ACC112 (cell line): ENCODE data around the gene HES3.

Experiments used
- H2AFZ ChIP-seq: fragments of 200-600 bp; sonication (generic); one replicate; pipeline ENCODE4 v1.6.0; 2017; ENCODE audit warnings: antibody characterized with exemption, low read length; ENCODE audit not compliant: unreplicated experiment
- H3K27ac ChIP-seq: fragments of 200-600 bp; sonication (generic); 2 replicates; pipeline ENCODE4 v1.5.1; 2014; ENCODE audit warnings: low read depth, mild to moderate bottlenecking, antibody characterized with exemption, low read length, moderate library complexity
- H3K27me3 ChIP-seq: fragments of 200-600 bp; sonication (generic); 2 replicates; pipeline ENCODE4 v1.6.1; 2014; ENCODE audit warnings: mild to moderate bottlenecking, antibody characterized with exemption, low read length, moderate library complexity, mixed read lengths; ENCODE audit not compliant: insufficient read depth
- H3K36me3 ChIP-seq: fragments of 200-600 bp; sonication (generic); 2 replicates; pipeline ENCODE4 v1.6.1; 2016; ENCODE audit warnings: mild to moderate bottlenecking, antibody characterized with exemption, low read length, moderate library complexity, mixed read lengths; ENCODE audit not compliant: insufficient read depth
- H3K4me1 ChIP-seq: fragments of 200-600 bp; sonication (generic); one replicate; pipeline ENCODE4 v1.6.1; 2016; ENCODE audit warnings: low read length, mixed read lengths; ENCODE audit not compliant: insufficient read depth, unreplicated experiment, control insufficient read depth
- H3K4me3 ChIP-seq: fragments of 200-600 bp; sonication (generic); 2 replicates; pipeline ENCODE4 v1.5.1; 2014; ENCODE audit warnings: mild to moderate bottlenecking, low read depth, low read length
- H3K79me2 ChIP-seq: fragments of 200-600 bp; sonication (generic); one replicate; pipeline ENCODE4 v1.6.0; 2016; ENCODE audit warnings: low read length; ENCODE audit not compliant: control insufficient read depth, unreplicated experiment, insufficient read depth

The HES3 gene

GRCh38 chr1:6285336-6285735 is 41.4 kb downstream of the HES3 start:
- Histone ChIP-seq H3K4me1 (no peaks in the 10 kb centered on the region), H3K27me3 (no peaks in the 10 kb centered on the region), H3K79me2 (no peaks in the 10 kb centered on the region), H3K4me3 (no peak overlapping the region), H3K27ac (no peak overlapping the region), H2AFZ (no peak overlapping the region), H3K36me3 (no peaks in the 10 kb centered on the region)

- H3K27ac ChIP-seq = no peak overlapping the region
- no peaks in the 10 kb centered on the region for H3K4me1 ChIP-seq
- H3K36me3 ChIP-seq = no peaks in the 10 kb centered on the region
- no peaks in the 10 kb centered on the region for H3K27me3 ChIP-seq
- no peak overlapping the region for H2AFZ ChIP-seq
- no peak overlapping the region for H3K4me3 ChIP-seq
- no peaks in the 10 kb centered on the region for H3K79me2 ChIP-seq
Measured at GRCh38 chr1:6286266-6286665, 42.3 kb downstream of the HES3 start.

- Histone ChIP-seq H3K4me3 (no peak overlapping the region), H3K27me3 (no peaks in the 10 kb centered on the region), H3K79me2 (no peaks in the 10 kb centered on the region), H2AFZ (no peak overlapping the region), H3K27ac (no peak overlapping the region), H3K36me3 (no peaks in the 10 kb centered on the region), H3K4me1 (no peaks in the 10 kb centered on the region)
Measured at GRCh38 chr1:6287029-6287428, 43.0 kb downstream of the HES3 start.

GRCh38 chr1:6287431-6287886 is 43.5 kb downstream of the HES3 start:
- H3K27me3 ChIP-seq = no peaks in the 10 kb centered on the region
- H2AFZ ChIP-seq = no peak overlapping the region
- H3K4me1 ChIP-seq = no peaks in the 10 kb centered on the region
- no peak overlapping the region for H3K27ac ChIP-seq
- H3K4me3 ChIP-seq = no peak overlapping the region
- no peaks in the 10 kb centered on the region for H3K36me3 ChIP-seq
- no peaks in the 10 kb centered on the region for H3K79me2 ChIP-seq

GRCh38 chr1:6288026-6288425 is 44.0 kb downstream of the HES3 start:
- Histone ChIP-seq H3K27ac (no peak overlapping the region), H3K79me2 (no peaks in the 10 kb centered on the region), H3K27me3 (no peaks in the 10 kb centered on the region), H3K4me1 (no peaks in the 10 kb centered on the region), H3K4me3 (no peak overlapping the region), H3K36me3 (no peaks in the 10 kb centered on the region), H2AFZ (no peak overlapping the region)

GRCh38 chr1:6288665-6289064 is 44.7 kb downstream of the HES3 start:
- H3K4me3 ChIP-seq = no peak overlapping the region
- H3K27ac ChIP-seq = no peak overlapping the region
- H3K27me3 ChIP-seq = no peaks in the 10 kb centered on the region
- H3K36me3 ChIP-seq = no peaks in the 10 kb centered on the region
- H3K4me1 ChIP-seq = no peaks in the 10 kb centered on the region
- no peaks in the 10 kb centered on the region for H3K79me2 ChIP-seq
- H2AFZ ChIP-seq = no peak overlapping the region

- Histone ChIP-seq H3K4me1 (no peaks in the 10 kb centered on the region), H3K36me3 (no peaks in the 10 kb centered on the region), H3K79me2 (no peaks in the 10 kb centered on the region), H3K27me3 (no peaks in the 10 kb centered on the region), H2AFZ (no peak overlapping the region), H3K4me3 (no peak overlapping the region), H3K27ac (no peak overlapping the region)
Measured at GRCh38 chr1:6292102-6292501, 48.1 kb downstream of the HES3 start.

- Histone ChIP-seq H3K27me3 (no peaks in the 10 kb centered on the region), H3K27ac (no peak overlapping the region), H2AFZ (no peak overlapping the region), H3K79me2 (no peaks in the 10 kb centered on the region), H3K36me3 (no peaks in the 10 kb centered on the region), H3K4me1 (no peaks in the 10 kb centered on the region), H3K4me3 (no peak overlapping the region)
Measured at GRCh38 chr1:6294080-6294889, 50.3 kb downstream of the HES3 start.

GRCh38 chr1:6294890-6295556 is 51.0 kb downstream of the HES3 start:
- Histone ChIP-seq H3K27me3 (no peaks in the 10 kb centered on the region), H3K36me3 (no peaks in the 10 kb centered on the region), H3K4me3 (no peak overlapping the region), H3K79me2 (no peaks in the 10 kb centered on the region), H3K27ac (no peak overlapping the region), H2AFZ (no peak overlapping the region), H3K4me1 (no peaks in the 10 kb centered on the region)
